ENCODE measurements around the gene SIRT7.

The SIRT7 gene

GRCh38 chr17:81885869-81886548 lies 32.0 kb downstream of the SIRT7 start:
- peak; percentile 78 for DNase-seq (ENCODE audit: low read depth)

GRCh38 chr17:81885454-81885853 lies 32.5 kb downstream of the SIRT7 start:
- DNase-seq (ENCODE audit: low read depth): no peak

GRCh38 chr17:81884968-81885367 lies 33.0 kb downstream of the SIRT7 start:
- DNase-seq (ENCODE audit: low read depth): no peak

GRCh38 chr17:81884520-81884919 lies 33.5 kb downstream of the SIRT7 start:
- no peak for DNase-seq (ENCODE audit: low read depth)

GRCh38 chr17:81879121-81879520 lies 38.9 kb downstream of the SIRT7 start:
- DNase-seq (ENCODE audit: low read depth): no peak

- DNase-seq (ENCODE audit: low read depth): no peak
Measured at GRCh38 chr17:81878294-81878693, 39.7 kb downstream of the SIRT7 start.

- DNase-seq (ENCODE audit: low read depth): no peak
Measured at GRCh38 chr17:81877569-81877968, 40.4 kb downstream of the SIRT7 start.

GRCh38 chr17:81871387-81872230 lies 46.4 kb downstream of the SIRT7 start:
- DNase-seq (ENCODE audit: low read depth): peak; percentile 60

GRCh38 chr17:81870981-81871386 lies 47.0 kb downstream of the SIRT7 start, which contains the start of gene ARHGDIA:
Gene ARHGDIA (minus strand): TSS chr17:81871337. CDS start chr17:81869930, 1,407 bp downstream.
- peak; percentile 96 for DNase-seq (ENCODE audit: low read depth)

- DNase-seq (ENCODE audit: low read depth): peak; percentile 83
Measured at GRCh38 chr17:81870131-81870980, 47.6 kb downstream of the SIRT7 start.

GRCh38 chr17:81869221-81870130 lies 48.5 kb downstream of the SIRT7 start:
- DNase-seq (ENCODE audit: low read depth): peak; percentile 65

GRCh38 chr17:81868674-81869220 lies 49.2 kb downstream of the SIRT7 start:
- peak; percentile 94 for DNase-seq (ENCODE audit: low read depth)

GRCh38 chr17:81867991-81868673 lies 49.8 kb downstream of the SIRT7 start:
- DNase-seq (ENCODE audit: low read depth): no peak

GRCh38 chr17:81867170-81867990 lies 50.6 kb downstream of the SIRT7 start:
- peak; percentile 71 for DNase-seq (ENCODE audit: low read depth)

- peak; percentile 54 for DNase-seq (ENCODE audit: low read depth)
Measured at GRCh38 chr17:81866440-81867169, 51.4 kb downstream of the SIRT7 start.

- peak; percentile 32 for DNase-seq (ENCODE audit: low read depth)
Measured at GRCh38 chr17:81865733-81866439, 52.1 kb downstream of the SIRT7 start.

- no peak for DNase-seq (ENCODE audit: low read depth)
Measured at GRCh38 chr17:81865358-81865732, 52.6 kb downstream of the SIRT7 start.

Measured in ELR (cell line).